ENCODE measurements around the gene ICAM4. TPM values are rescaled to one million over a fixed set of nuclear protein-coding genes. Genes with fewer than 3 reads are reported as not detected.

Gene ICAM4, protein sequence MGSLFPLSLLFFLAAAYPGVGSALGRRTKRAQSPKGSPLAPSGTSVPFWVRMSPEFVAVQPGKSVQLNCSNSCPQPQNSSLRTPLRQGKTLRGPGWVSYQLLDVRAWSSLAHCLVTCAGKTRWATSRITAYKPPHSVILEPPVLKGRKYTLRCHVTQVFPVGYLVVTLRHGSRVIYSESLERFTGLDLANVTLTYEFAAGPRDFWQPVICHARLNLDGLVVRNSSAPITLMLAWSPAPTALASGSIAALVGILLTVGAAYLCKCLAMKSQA
- total RNA-seq (2021): 0.52 and 0.68 TPM in 2 replicates
- percentile 36 among the genes with signal in this experiment for Bru-seq, nascent RNA
- percentile 52 among the genes with signal in this experiment for BruChase-seq, experiment 1, labeled RNA remaining after a 2-hour chase
- percentile 45 among the genes with signal in this experiment for BruChase-seq, experiment 2, labeled RNA remaining after a 6-hour chase
- long read RNA-seq: 0 reads

DNA sequence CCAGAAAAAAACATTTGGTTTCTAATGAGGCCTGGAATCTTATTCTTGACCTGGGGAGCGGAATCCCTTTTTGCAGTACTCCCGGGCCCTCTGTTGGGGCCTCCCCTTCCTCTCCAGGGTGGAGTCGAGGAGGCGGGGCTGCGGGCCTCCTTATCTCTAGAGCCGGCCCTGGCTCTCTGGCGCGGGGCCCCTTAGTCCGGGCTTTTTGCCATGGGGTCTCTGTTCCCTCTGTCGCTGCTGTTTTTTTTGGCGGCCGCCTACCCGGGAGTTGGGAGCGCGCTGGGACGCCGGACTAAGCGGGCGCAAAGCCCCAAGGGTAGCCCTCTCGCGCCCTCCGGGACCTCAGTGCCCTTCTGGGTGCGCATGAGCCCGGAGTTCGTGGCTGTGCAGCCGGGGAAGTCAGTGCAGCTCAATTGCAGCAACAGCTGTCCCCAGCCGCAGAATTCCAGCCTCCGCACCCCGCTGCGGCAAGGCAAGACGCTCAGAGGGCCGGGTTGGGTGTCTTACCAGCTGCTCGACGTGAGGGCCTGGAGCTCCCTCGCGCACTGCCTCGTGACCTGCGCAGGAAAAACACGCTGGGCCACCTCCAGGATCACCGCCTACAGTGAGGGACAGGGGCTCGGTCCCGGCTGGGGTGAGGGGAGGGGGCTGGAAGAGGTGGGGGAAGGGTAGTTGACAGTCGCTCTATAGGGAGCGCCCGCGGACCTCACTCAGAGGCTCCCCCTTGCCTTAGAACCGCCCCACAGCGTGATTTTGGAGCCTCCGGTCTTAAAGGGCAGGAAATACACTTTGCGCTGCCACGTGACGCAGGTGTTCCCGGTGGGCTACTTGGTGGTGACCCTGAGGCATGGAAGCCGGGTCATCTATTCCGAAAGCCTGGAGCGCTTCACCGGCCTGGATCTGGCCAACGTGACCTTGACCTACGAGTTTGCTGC is at the start of gene ICAM4:
ICAM4 (plus strand) TSS at position 153 of the 935 bp plus-strand sequence; CDS start at position 211, 58 bp downstream.
- Histone ChIP-seq H3K27me3 (ENCODE audit: insufficient read depth, low read depth) (no peaks in the 10 kb centered on the region), H3K4me3 (no peak within 1 kb of the TSS), H3K79me2 (ENCODE audit: low read depth) (no peaks in the 10 kb centered on the region), H3F3A (ENCODE audit: insufficient read depth, low read depth) (peaks cover 28% of the 10 kb centered on the region), H4K20me1 (ENCODE audit: insufficient read depth) (no peaks in the 10 kb centered on the region), H2AFZ (no peak within 1 kb of the TSS), H3K4me1 (replicated peaks; ENCODE audit: insufficient read depth) (peaks cover 36% of the 10 kb centered on the region), H3K36me3 (ENCODE audit: low read depth) (peaks cover 9% of the 10 kb centered on the region; the same call in 1 of the 2 replicates), H3K9me2 (ENCODE audit: insufficient read depth) (no peaks in the 10 kb centered on the region), H3K4me2 (no peak within 1 kb of the TSS), H3K27ac (no peak within 1 kb of the TSS), H3K9me3 (ENCODE audit: insufficient read depth, low read depth) (no peaks in the 10 kb centered on the region)
- intact Hi-C loops (cut with micrococcal nuclease; ENCODE audit: unreplicated experiment): no loop called here
- CTCF ChIA-PET: interaction anchor here (0.7 kb wide), 1 partner anchor 18 kb away, joined by 3 read pairs; no protein-coding TSS in a partner anchor
- no peak for TF ChIP-seq CTCF (conservative IDR thresholded peaks at IDR 0.05)
- no peak for DNase-seq
- no TSS peak for BruUV-seq (replicated peaks)
- POLR2A ChIA-PET (ENCODE audit: unreplicated experiment): interaction anchor here (0.6 kb wide), 2 partner anchors 8 to 47 kb away, joined by 3 to 14 read pairs; no protein-coding TSS in a partner anchor

GRCh38 chr19:10237702-10238101 is 49.1 kb upstream of the ICAM4 start:
- Histone ChIP-seq H3K79me2 (ENCODE audit: low read depth) (no peaks in the 10 kb centered on the region), H3K36me3 (ENCODE audit: low read depth) (no peaks in the 10 kb centered on the region), H3K27ac (no peak overlapping the region), H3F3A (ENCODE audit: insufficient read depth, low read depth) (peaks cover 4% of the 10 kb centered on the region; the same call in 1 of the 2 replicates), H2AFZ (no peak overlapping the region), H3K9me2 (ENCODE audit: insufficient read depth) (no peaks in the 10 kb centered on the region), H3K4me3 (no peak overlapping the region), H3K27me3 (ENCODE audit: insufficient read depth, low read depth) (no peaks in the 10 kb centered on the region), H3K4me2 (no peak overlapping the region), H4K20me1 (ENCODE audit: insufficient read depth) (no peaks in the 10 kb centered on the region), H3K9me3 (ENCODE audit: insufficient read depth, low read depth) (no peaks in the 10 kb centered on the region), H3K4me1 (replicated peaks; ENCODE audit: insufficient read depth) (peaks cover 17% of the 10 kb centered on the region; the same call in 1 of the 2 replicates)
- CTCF ChIA-PET: interaction anchor here (0.6 kb wide), 1 partner anchor 141 kb away, joined by 3 read pairs; no protein-coding TSS in a partner anchor
- BruUV-seq (replicated peaks): no TSS peak
- POLR2A ChIA-PET (ENCODE audit: unreplicated experiment): interaction anchor here (0.6 kb wide), 1 partner anchor 33 kb away, joined by 3 read pairs; the partner anchor contains the start of gene ICAM1
- intact Hi-C loops (cut with micrococcal nuclease; ENCODE audit: unreplicated experiment): no loop called here
- DNase-seq: peak in 1 of 2 experiments; percentile 24
- TF ChIP-seq CTCF (conservative IDR thresholded peaks at IDR 0.05) (no peak), EZH2 (IDR thresholded peaks at IDR 0.05; ENCODE audit: low read depth) (no peak)
